Glutamatergic neuron (in vitro differentiated cells): ENCODE measurements around the gene TAP1. TPM values are rescaled to one million over a fixed set of nuclear protein-coding genes. Genes with fewer than 3 reads are reported as not detected.

ENCODE experiments used
- DNase-seq: peaks from one replicate; pipeline ENCODE4 v3.0.0; 2022
- H3K27ac Mint-ChIP-seq: one replicate; pipeline ENCODE4 v1.8.0; 2020; ENCODE audit warnings: mild to moderate bottlenecking, mixed read lengths, inconsistent platforms; ENCODE audit not compliant: unreplicated experiment
- H3K27me3 Mint-ChIP-seq: one replicate; pipeline ENCODE4 v1.8.0; 2020; ENCODE audit warnings: mild to moderate bottlenecking, moderate library complexity, mixed read lengths, inconsistent platforms; ENCODE audit not compliant: unreplicated experiment
- H3K36me3 Mint-ChIP-seq: one replicate; pipeline ENCODE4 v1.8.0; 2020; ENCODE audit warnings: mild to moderate bottlenecking, mixed read lengths, inconsistent platforms; ENCODE audit not compliant: unreplicated experiment
- H3K4me1 Mint-ChIP-seq: one replicate; pipeline ENCODE4 v1.8.0; 2020; ENCODE audit warnings: mild to moderate bottlenecking, low read depth, mixed read lengths, inconsistent platforms; ENCODE audit not compliant: unreplicated experiment
- H3K4me3 Mint-ChIP-seq: one replicate; pipeline ENCODE4 v1.8.0; 2020; ENCODE audit warnings: mild to moderate bottlenecking, mixed read lengths, inconsistent platforms; ENCODE audit not compliant: unreplicated experiment
- H3K9me3 Mint-ChIP-seq: one replicate; pipeline ENCODE4 v1.8.0; 2020; ENCODE audit warnings: mild to moderate bottlenecking, moderate library complexity, mixed read lengths, inconsistent platforms; ENCODE audit not compliant: unreplicated experiment
- CTCF ChIP-seq: fragments of 200-600 bp; sonication (generic); IDR thresholded peaks from one replicate; pipeline ENCODE4 v1.5.0; 2021; ENCODE audit not compliant: partially characterized antibody, unreplicated experiment
- total RNA-seq: library from RNA; stranded (reverse); fragmentation: NEBNext Ultra II Directional; extraction: Animal tissue kit (Norgen Biotek cat#: 25700); gene quantifications from one replicate; pipeline ENCODE4 v1.2.1, GENCODE V29; 2021; ENCODE audit not compliant: unreplicated experiment

Gene TAP1
- total RNA-seq, 1 donor from 2014 or later: 0.25 TPM

GRCh38 chr6:32843331-32843978 is 10.0 kb downstream of the TAP1 start:
- Mint-ChIP-seq H3K36me3 (no peaks in the 10 kb centered on the region), H3K27ac (no peak overlapping the region), H3K9me3 (peaks cover 3% of the 10 kb centered on the region), H3K27me3 (peaks cover 15% of the 10 kb centered on the region), H3K4me3 (peak overlapping the region; percentile 94), H3K4me1 (peaks cover 5% of the 10 kb centered on the region)
- peak; percentile 18 for DNase-seq
- no peak for TF ChIP-seq CTCF

DNA sequence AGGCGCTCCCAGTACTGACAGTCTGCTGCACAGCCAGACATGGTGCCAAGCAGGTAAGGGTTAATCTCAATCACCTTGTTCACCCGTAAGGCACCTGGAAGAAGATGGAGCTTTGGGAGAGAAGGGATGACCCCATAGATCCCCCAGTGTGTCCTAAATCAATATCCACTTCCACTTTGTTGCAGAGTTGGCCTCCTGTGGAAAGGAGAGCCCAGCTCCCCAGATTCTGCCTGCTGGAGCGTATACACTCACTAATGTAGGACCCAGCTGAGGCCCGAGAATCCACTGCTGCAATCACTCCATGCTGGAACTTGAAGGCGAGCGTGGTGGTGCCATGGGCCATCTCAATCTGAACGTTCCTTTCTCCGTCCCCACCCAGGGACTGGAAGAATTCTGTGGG is 10.8 kb downstream of the TAP1 start:
- peaks cover 15% of the 10 kb centered on the region for H3K27me3 Mint-ChIP-seq

GRCh38 chr6:32842021-32842650 is 11.4 kb downstream of the TAP1 start:
- Mint-ChIP-seq H3K27me3 (peaks cover 15% of the 10 kb centered on the region), H3K4me1 (peaks cover 5% of the 10 kb centered on the region), H3K27ac (no peak overlapping the region), H3K4me3 (peak overlapping the region; percentile 8), H3K9me3 (peaks cover 3% of the 10 kb centered on the region), H3K36me3 (no peaks in the 10 kb centered on the region)
- no peak for TF ChIP-seq CTCF
- no peak for DNase-seq

More for the DNA sequence above, 10.8 kb downstream of the TAP1 start:
- peak overlapping the region; percentile 54 for H3K4me3 Mint-ChIP-seq
- peaks cover 5% of the 10 kb centered on the region for H3K4me1 Mint-ChIP-seq
- H3K9me3 Mint-ChIP-seq: peaks cover 3% of the 10 kb centered on the region
- no peak for DNase-seq
- TF ChIP-seq CTCF: no peak
- no peaks in the 10 kb centered on the region for H3K36me3 Mint-ChIP-seq
- no peak overlapping the region for H3K27ac Mint-ChIP-seq

DNA sequence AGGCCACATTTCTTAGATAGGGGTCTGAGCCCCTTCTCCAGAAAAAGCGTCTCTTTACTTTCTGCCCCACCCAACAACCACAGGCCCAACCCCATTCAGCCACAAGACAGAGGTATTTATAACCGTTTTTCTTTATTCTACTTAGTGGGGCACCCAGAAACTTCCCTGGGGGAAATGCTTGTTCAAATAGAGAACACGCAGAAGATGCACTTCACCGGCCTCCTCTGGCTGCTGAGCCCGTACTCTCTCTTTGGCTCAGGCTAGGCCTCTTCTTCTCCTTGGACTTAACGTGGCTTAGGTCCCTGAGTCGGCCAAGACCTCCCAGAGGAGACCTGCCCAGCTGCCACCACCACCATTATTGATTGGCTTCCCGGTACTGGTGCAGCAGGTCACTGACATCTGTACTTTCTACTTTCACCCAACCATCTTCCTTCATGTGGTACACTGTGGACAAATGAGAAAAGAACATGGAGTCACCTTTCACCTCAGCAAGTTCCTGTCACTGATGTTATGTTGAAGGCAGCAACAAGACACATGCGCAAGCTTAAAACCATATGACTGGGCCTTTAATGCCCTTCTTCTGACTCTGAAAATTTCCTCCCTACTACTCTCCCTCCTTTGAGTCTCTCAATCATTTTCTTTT is 12.8 kb downstream of the TAP1 start:
- no peaks in the 10 kb centered on the region for H3K36me3 Mint-ChIP-seq
- H3K9me3 Mint-ChIP-seq: peaks cover 3% of the 10 kb centered on the region
- H3K4me1 Mint-ChIP-seq: peaks cover 5% of the 10 kb centered on the region
- peaks cover 15% of the 10 kb centered on the region for H3K27me3 Mint-ChIP-seq
- peak overlapping the region; percentile 23 for H3K4me3 Mint-ChIP-seq
- no peak overlapping the region for H3K27ac Mint-ChIP-seq
- no peak for DNase-seq
- no peak for TF ChIP-seq CTCF

DNA sequence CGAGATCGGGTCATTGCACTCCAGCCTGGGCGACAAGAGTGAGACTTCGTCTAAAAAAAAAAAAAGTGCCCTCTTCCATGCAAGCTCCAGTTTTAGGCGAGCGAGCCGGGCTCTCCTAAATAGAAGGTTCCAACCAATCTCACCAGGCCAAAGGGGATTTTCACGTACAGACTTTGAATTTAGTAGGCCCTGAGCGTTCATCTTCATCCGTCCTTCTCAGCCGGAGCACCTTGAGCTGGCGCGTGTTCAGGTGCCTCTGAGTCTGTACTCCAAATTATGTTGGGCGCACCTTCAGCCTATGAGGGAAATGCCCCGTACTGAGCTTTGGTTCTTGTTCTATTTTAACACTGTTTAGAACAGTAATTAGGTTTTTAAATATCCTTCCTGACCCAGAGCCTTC is 14.1 kb downstream of the TAP1 start:
- H3K4me1 Mint-ChIP-seq: peaks cover 5% of the 10 kb centered on the region
- H3K4me3 Mint-ChIP-seq: no peak overlapping the region
- peaks cover 12% of the 10 kb centered on the region for H3K27me3 Mint-ChIP-seq
- no peak for DNase-seq
- no peak overlapping the region for H3K27ac Mint-ChIP-seq
- H3K9me3 Mint-ChIP-seq: peaks cover 3% of the 10 kb centered on the region
- no peak for TF ChIP-seq CTCF
- no peaks in the 10 kb centered on the region for H3K36me3 Mint-ChIP-seq
